Kidney glomerular epithelial cell (primary cell): ENCODE data around the gene TNS1.

Experiments
- DNase-seq: peaks from one replicate; lab custom pipeline; 2025; lab: John Stamatoyannopoulos, UW

Gene TNS1

GRCh38 chr2:217912098-217913024, 90.4 kb downstream of the TNS1 start:
- DNase-seq, result no peak

GRCh38 chr2:217911283-217912097, 91.3 kb downstream of the TNS1 start:
- no peak for DNase-seq

- no peak for DNase-seq
Measured at GRCh38 chr2:217910875-217911212, 92.0 kb downstream of the TNS1 start.

- DNase-seq, result no peak
Measured at GRCh38 chr2:217909156-217909820, 93.5 kb downstream of the TNS1 start.

GRCh38 chr2:217908544-217908943, 94.3 kb downstream of the TNS1 start:
- no peak for DNase-seq

- DNase-seq, result no peak
Measured at GRCh38 chr2:217907266-217907665, 95.5 kb downstream of the TNS1 start.

GRCh38 chr2:217906798-217907197, 96.0 kb downstream of the TNS1 start:
- DNase-seq, result no peak

- DNase-seq, result no peak
Measured at GRCh38 chr2:217905896-217906295, 96.9 kb downstream of the TNS1 start.

- no peak for DNase-seq
Measured at GRCh38 chr2:217905395-217905794, 97.4 kb downstream of the TNS1 start.

- no peak for DNase-seq
Measured at GRCh38 chr2:217904614-217904965, 98.2 kb downstream of the TNS1 start.

GRCh38 chr2:217903859-217904613, 98.8 kb downstream of the TNS1 start:
- DNase-seq, result no peak

GRCh38 chr2:217903142-217903858, 99.5 kb downstream of the TNS1 start:
- no peak for DNase-seq

GRCh38 chr2:217902379-217903141, 100.2 kb downstream of the TNS1 start:
- peak; percentile 82 for DNase-seq

GRCh38 chr2:217901835-217902378, 100.9 kb downstream of the TNS1 start:
- DNase-seq, result no peak

- no peak for DNase-seq
Measured at GRCh38 chr2:217901400-217901799, 101.4 kb downstream of the TNS1 start.

- DNase-seq, result no peak
Measured at GRCh38 chr2:217900780-217901360, 101.9 kb downstream of the TNS1 start.

GRCh38 chr2:217900010-217900779, 102.6 kb downstream of the TNS1 start:
- no peak for DNase-seq

GRCh38 chr2:217899231-217900009, 103.4 kb downstream of the TNS1 start:
- DNase-seq, result peak; percentile 90
